NCI-H82 treated with DMSO at 0.1 percent for 48 hours (cell line): ENCODE results near the gene HM13.
"Not testable (repeated sequence)": the region's sequence is repeated elsewhere in the genome, so short reads cannot be mapped to it uniquely, and the experiment has no call there.

Source experiments
- DNase-seq: peaks from one replicate; lab custom pipeline; 2025; ENCODE audit not compliant: unreplicated experiment; lab: John Stamatoyannopoulos, UW

Gene HM13

GRCh38 chr20:31581391-31581790, 67.1 kb downstream of the HM13 start:
- DNase-seq, result no peak

- peak; percentile 57 for DNase-seq
Measured at GRCh38 chr20:31587545-31588389, 73.5 kb downstream of the HM13 start.

- DNase-seq, result no peak
Measured at GRCh38 chr20:31590717-31591225, 76.5 kb downstream of the HM13 start.

DNA sequence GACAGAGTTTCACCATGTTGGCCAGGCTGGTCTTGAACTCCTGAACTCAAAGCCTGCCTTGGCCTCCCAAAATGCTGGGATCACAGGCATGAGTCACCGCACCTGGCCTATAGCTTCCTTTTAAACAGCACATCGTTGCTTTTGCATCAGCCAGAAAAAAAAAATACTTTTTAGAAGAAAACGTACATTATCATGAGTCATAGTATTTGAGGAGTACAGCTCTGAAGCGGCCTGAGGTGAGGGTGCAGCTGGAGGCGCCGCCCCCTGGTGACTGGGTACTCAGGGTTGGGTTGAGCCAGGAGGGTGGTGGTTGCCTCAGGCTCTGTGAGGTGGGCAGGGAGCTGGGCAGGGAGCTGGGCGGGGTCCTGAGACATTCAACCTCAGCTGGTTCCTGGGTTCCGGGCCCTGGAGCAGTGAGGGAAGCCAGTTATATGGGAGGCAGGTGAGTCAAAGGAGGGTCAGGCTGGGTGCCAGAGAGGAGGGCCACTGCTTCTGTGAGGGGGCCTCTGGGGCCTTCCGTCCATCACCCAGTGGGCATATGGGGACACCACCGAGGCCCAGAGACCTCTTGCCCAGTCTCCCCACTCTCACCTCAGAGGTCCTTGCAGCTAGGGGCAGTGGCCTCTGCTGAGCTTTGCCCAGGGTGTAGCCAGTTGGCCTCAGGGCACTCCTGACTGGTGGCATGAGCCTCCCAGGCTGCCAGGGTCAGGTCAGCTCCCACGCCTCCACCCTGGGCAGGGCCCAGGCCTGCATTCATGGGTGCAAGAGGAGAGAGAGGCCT, 79.2 kb downstream of the HM13 start:
- no peak for DNase-seq

- no peak for DNase-seq
Measured at GRCh38 chr20:31594002-31594557, 79.8 kb downstream of the HM13 start.

- DNase-seq, result no peak
Measured at GRCh38 chr20:31594558-31595379, 80.5 kb downstream of the HM13 start.

GRCh38 chr20:31595380-31595653, 81.1 kb downstream of the HM13 start:
- no peak for DNase-seq

GRCh38 chr20:31595654-31596411, 81.6 kb downstream of the HM13 start:
- DNase-seq, result no peak

DNA sequence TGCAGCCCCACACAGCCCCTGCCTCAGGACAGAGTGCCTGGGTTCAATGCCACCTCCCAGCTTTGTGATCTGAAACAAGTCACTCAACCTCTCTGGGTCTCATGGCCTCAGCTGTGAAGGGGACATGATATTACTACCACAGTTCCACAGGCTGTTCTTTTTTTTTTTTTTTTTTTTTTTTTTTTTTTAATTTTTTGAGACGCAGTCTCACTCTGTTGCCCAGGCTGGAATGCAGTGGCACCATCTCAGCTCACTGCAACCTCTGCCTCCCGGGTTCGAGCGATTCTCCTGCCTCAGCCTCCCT, 82.1 kb downstream of the HM13 start:
- not testable (repeated sequence) for DNase-seq

GRCh38 chr20:31596831-31597480, 82.7 kb downstream of the HM13 start:
- no peak for DNase-seq

DNA sequence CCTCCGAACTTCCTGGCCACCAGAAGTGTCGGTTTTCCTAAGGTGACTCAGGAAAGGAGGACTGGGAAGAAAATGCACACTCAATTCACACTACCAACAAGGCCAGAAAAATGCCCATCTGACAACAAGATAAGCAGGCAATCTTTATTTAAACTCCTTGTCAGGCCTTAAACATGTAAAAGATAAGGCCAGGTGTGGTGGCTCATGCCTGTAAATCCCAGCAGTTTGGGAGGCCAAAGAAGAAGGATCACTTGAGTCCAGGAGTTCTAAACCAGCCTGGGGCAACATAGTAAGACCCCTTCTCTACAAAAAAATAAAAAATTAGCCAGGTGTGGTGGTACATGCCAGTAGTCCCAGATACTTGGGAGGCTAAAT, 83.2 kb downstream of the HM13 start:
- DNase-seq, result no peak

GRCh38 chr20:31602431-31602778, 88.2 kb downstream of the HM13 start:
- DNase-seq, result no peak

DNA sequence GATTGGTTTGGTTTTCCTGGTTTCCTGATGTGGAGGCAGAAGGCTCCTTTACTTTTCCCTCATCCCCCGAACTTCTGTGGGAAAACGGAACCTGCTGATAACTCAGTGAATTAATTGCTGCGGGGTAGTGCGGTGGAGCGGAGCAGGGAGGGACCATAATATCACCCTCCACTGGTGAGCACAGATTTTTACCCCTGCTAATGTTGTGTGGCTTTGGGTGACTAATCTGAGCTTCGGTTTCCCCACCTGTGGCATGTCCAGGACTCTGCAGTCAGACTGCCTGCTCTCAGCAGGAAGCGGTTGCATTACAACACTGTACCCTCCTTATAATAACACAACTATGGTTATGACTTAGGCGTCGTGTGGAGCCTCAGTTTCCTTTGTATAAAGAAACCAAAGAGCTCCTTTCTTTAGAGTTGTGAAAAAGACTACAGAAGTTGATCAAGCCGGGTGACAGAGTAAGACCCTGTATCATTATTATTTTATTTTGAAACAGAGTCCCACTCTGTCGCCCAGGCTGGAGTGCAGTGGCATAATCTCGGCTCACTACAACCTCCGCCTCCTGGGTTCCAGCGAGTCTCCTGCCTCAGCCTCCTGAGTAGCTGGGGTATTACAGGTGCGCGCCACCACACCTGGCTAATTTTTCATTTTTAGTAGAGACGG, 88.7 kb downstream of the HM13 start:
- no peak for DNase-seq

DNA sequence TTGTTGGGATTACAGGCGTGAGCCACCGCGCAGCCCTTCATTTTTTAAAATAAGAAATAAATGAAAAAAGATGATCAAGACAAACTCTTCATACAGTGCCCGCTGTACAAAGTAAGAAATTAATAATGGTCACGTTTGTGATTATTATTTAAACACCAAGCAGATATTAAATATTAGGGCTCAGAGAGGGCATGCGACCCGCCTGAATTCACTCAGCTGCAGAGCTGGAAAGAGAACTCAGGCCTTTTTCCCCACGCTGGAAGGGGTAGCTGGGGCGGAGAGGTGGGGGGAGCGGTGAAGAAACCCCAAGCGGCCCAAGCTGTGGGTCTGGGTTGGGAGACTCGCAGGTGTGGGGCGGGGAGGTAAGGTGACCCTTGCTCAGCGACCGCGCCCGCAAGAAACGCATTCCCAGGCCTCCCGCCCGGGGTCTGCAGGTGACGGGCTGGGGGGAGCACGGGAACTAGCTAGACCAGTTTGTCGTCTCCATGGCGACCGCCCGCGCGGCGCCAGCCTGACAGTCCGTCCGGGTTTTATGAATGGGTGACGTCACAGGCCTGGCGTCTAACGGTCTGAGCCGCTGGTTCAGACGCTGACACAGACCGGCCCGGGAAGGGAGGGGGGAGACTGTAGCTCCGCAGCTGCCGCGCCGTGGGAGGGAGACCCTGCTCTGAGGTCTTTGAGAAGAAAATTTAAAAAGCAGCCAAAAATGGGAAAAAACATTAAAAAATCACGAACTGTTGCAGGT, 89.8 kb downstream of the HM13 start:
- DNase-seq, result peak; percentile 97

DNA sequence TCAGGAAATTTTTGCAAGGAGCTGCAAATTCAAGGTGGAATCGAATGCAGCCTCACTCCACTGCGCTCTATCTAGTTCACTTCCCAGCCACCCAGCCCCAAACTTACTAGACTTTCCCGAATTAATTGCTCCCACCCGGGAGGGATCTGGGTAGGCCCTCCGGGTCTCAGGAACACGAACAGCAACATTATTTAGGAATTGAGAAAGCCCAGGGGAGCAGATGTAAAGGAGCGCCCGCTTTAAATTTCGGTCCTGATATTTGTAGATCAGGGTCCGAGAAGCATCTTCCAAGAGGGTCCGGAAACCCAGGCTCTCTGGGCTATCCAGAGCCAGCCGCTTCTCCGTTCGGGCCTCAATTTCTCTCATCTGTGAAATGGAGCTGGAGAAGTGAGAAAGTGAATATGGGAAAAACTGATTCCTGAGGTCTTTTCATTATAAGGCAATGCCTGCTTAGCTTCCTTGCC, 90.4 kb downstream of the HM13 start:
- no peak for DNase-seq

DNA sequence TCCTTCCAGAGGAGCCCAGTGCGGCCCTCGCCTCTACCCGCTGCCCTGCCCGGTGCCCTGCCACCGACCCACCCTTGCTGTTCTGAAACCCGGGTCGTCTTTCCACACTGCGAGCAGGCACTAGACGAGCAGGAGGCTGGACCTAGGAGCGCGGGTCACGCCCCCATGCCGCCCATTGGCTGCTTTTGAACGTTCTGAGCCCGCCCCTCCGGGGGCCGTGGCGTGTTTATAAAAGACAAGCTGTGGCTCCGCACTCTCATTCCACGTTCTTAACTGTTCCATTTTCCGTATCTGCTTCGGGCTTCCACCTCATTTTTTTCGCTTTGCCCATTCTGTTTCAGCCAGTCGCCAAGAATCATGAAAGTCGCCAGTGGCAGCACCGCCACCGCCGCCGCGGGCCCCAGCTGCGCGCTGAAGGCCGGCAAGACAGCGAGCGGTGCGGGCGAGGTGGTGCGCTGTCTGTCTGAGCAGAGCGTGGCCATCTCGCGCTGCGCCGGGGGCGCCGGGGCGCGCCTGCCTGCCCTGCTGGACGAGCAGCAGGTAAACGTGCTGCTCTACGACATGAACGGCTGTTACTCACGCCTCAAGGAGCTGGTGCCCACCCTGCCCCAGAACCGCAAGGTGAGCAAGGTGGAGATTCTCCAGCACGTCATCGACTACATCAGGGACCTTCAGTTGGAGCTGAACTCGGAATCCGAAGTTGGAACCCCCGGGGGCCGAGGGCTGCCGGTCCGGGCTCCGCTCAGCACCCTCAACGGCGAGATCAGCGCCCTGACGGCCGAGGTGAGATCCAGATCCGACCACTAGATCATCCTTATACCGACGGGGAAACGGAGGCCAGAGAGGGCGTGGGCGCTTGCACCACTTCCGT, 91.0 kb downstream of the HM13 start, which contains the start of gene ID1:
ID1 (plus strand) TSS at position 259 of the 871 bp plus-strand sequence; CDS start at position 358, 99 bp downstream.
- peak; percentile 93 for DNase-seq

GRCh38 chr20:31605902-31606803, 91.9 kb downstream of the HM13 start:
- no peak for DNase-seq
